Mesendoderm (in vitro differentiated cells): ENCODE data around the gene PGLYRP2.

Source experiments
- DNase-seq: peaks from one replicate; pipeline ENCODE4 v3.0.0; 2013
- H2AK5ac ChIP-seq: 2 replicates; pipeline ENCODE4 v1.6.1; 2013; ENCODE audit warnings: low read length, inconsistent platforms
- H2BK120ac ChIP-seq: 2 replicates; pipeline ENCODE4 v1.6.1; 2013; ENCODE audit warnings: low read depth, mild to moderate bottlenecking, low read length, moderate library complexity, mixed read lengths
- H2BK15ac ChIP-seq: replicated peaks from 2 replicates; pipeline ENCODE4 v1.6.1; 2013; ENCODE audit warnings: low read depth, mild to moderate bottlenecking, moderate library complexity
- H2BK5ac ChIP-seq: 2 replicates; pipeline ENCODE4 v1.6.1; 2013; ENCODE audit warnings: low read length, inconsistent platforms
- H3K18ac ChIP-seq: 2 replicates; pipeline ENCODE4 v1.6.1; 2013; ENCODE audit warnings: mild to moderate bottlenecking, low read length, mixed read lengths
- H3K23ac ChIP-seq: one replicate; pipeline ENCODE4 v1.6.1; 2013; ENCODE audit warnings: low read length
- H3K27ac ChIP-seq: 2 replicates; pipeline ENCODE4 v1.5.1; 2013; ENCODE audit warnings: low read depth, mild to moderate bottlenecking, inconsistent platforms, low read length, moderate library complexity
- H3K27me3 ChIP-seq: 2 replicates; pipeline ENCODE4 v1.6.1; 2013; ENCODE audit warnings: low read length, control low read depth, mild to moderate bottlenecking, inconsistent platforms; ENCODE audit not compliant: insufficient read depth, poor library complexity
- H3K36me3 ChIP-seq: 2 replicates; pipeline ENCODE4 v1.6.1; 2013; ENCODE audit warnings: low read length, inconsistent platforms; ENCODE audit not compliant: control insufficient read depth, insufficient read depth
- H3K4ac ChIP-seq: one replicate; pipeline ENCODE4 v1.6.1; 2013; ENCODE audit warnings: low read depth, mild to moderate bottlenecking, low read length, moderate library complexity
- H3K4me1 ChIP-seq: 2 replicates; pipeline ENCODE4 v1.6.1; 2013; ENCODE audit warnings: low read depth, low read length, inconsistent platforms; ENCODE audit not compliant: control insufficient read depth
- H3K4me2 ChIP-seq: 2 replicates; pipeline ENCODE4 v1.6.1; 2013; ENCODE audit warnings: low read length
- H3K4me3 ChIP-seq: 2 replicates; pipeline ENCODE4 v1.5.1; 2013; ENCODE audit warnings: mild to moderate bottlenecking, low read length
- H3K56ac ChIP-seq: one replicate; pipeline ENCODE4 v1.6.1; 2013; ENCODE audit warnings: low read length
- H3K79me1 ChIP-seq: 2 replicates; pipeline ENCODE4 v1.6.1; 2013; ENCODE audit warnings: low read length, inconsistent platforms
- H3K79me2 ChIP-seq: 2 replicates; pipeline ENCODE4 v1.6.1; 2013; ENCODE audit warnings: mild to moderate bottlenecking, low read length; ENCODE audit not compliant: control insufficient read depth, insufficient read depth
- H3K9ac ChIP-seq: 2 replicates; pipeline ENCODE4 v1.6.1; 2013; ENCODE audit warnings: low read length, inconsistent platforms
- H4K5ac ChIP-seq: one replicate; pipeline ENCODE4 v1.6.1; 2013; ENCODE audit warnings: low read length
- H4K8ac ChIP-seq: one replicate; pipeline ENCODE4 v1.6.1; 2013; ENCODE audit warnings: low read depth, mild to moderate bottlenecking, control low read depth, low read length, moderate library complexity
- WGBS: extraction: QIAGEN DNeasy Blood & Tissue Kit; methylation state at CpG from one replicate; pipeline ENCODE4 v1.1.7; 2013; ENCODE audit warnings: low lambda C conversion rate, missing lambda C conversion rate; ENCODE audit not compliant: insufficient coverage; ENCODE audit errors: extremely low coverage; 5-methylcytosine and 5-hydroxymethylcytosine counted together

The PGLYRP2 gene

GRCh38 chr19:15438124-15438496, 41.2 kb downstream of the PGLYRP2 start:
- Histone ChIP-seq H3K79me1 (no peaks in the 10 kb centered on the region), H3K4ac (no peak overlapping the region), H2BK120ac (no peak overlapping the region), H3K9ac (no peak overlapping the region), H4K5ac (no peak overlapping the region), H4K8ac (no peak overlapping the region), H2AK5ac (no peak overlapping the region), H3K27ac (no peak overlapping the region), H3K4me3 (no peak overlapping the region), H3K4me2 (no peak overlapping the region), H3K4me1 (no peaks in the 10 kb centered on the region), H3K36me3 (no peaks in the 10 kb centered on the region), H3K27me3 (no peaks in the 10 kb centered on the region), H3K18ac (no peak overlapping the region), H2BK15ac (no peak overlapping the region), H3K23ac (no peak overlapping the region), H3K79me2 (no peaks in the 10 kb centered on the region), H3K56ac (no peak overlapping the region), H2BK5ac (no peak overlapping the region)
- no peak for DNase-seq
- no CpG with 5 or more reads among the region's 2 CpGs for WGBS

DNA sequence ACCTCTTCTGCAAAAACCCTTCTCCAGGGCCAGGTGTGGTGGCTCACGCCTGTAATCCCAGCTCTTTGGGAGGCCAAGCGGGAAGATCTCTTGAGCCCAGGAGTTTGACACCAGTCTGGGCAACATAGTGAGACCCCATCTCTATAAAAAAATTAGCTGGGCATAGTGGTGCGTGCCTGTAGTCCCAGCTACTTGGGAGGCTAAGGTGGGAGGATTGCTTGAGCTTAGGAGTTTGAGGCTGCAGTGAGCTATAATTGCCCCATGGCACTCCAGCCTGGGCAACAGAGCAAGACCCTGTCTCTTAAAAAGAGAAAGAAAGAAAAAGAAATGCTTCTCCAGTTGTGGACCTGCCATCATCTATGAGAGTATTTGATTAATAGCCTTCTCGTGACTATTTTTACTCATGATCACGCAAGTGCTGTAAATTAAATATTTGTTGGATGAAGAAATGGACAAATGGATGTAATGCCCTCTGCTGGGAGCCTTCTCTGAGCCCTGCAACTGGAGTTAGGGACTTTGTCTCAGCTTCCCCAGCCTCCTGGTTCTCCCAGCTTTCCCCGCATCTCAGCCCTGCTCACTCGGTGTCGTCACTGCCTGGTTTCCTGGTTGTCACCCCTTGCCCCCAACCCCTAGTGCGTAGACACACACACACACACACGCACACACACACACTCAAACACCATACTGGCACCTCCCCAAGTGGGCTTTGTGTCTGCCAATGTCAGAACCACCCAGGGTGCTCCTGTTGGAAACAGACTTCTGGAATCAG, 41.8 kb downstream of the PGLYRP2 start:
- no peak overlapping the region for H3K27ac ChIP-seq
- no peak overlapping the region for H3K4ac ChIP-seq
- H3K4me2 ChIP-seq: no peak overlapping the region
- no peak for DNase-seq
- no peak overlapping the region for H4K8ac ChIP-seq
- H3K56ac ChIP-seq: no peak overlapping the region
- no peak overlapping the region for H3K9ac ChIP-seq
- no peaks in the 10 kb centered on the region for H3K4me1 ChIP-seq
- no peak overlapping the region for H3K18ac ChIP-seq
- no peak overlapping the region for H2BK120ac ChIP-seq
- H3K79me1 ChIP-seq: no peaks in the 10 kb centered on the region
- no peaks in the 10 kb centered on the region for H3K36me3 ChIP-seq
- H2BK15ac ChIP-seq: no peak overlapping the region
- no peak overlapping the region for H2AK5ac ChIP-seq
- H3K4me3 ChIP-seq: no peak overlapping the region
- no peak overlapping the region for H2BK5ac ChIP-seq
- H3K27me3 ChIP-seq: no peaks in the 10 kb centered on the region
- no peak overlapping the region for H4K5ac ChIP-seq
- H3K79me2 ChIP-seq: no peaks in the 10 kb centered on the region
- H3K23ac ChIP-seq: no peak overlapping the region
- no CpG with 5 or more reads among the region's 10 CpGs for WGBS

DNA sequence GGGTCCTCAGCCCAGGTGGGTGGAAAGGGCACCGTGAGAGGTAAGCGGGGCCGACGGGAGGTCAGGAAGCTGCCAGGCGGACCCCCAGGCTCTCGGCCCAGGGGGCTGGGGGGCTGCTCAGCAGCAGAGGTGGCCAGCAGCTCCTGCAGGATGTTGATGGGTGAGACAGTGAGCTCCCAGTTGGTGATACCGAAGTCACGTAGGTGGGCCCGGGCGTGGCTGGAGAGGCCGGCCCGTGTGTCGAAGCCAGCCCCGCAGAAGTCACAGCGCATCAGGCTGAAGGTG, 42.5 kb downstream of the PGLYRP2 start:
- Histone ChIP-seq H3K79me2 (peaks cover 3% of the 10 kb centered on the region), H2BK15ac (no peak overlapping the region), H4K8ac (no peak overlapping the region), H2BK120ac (no peak overlapping the region), H3K27me3 (no peaks in the 10 kb centered on the region), H4K5ac (no peak overlapping the region), H3K18ac (no peak overlapping the region), H3K4me1 (no peaks in the 10 kb centered on the region), H3K4me2 (no peak overlapping the region), H3K27ac (no peak overlapping the region), H2BK5ac (no peak overlapping the region), H3K4ac (no peak overlapping the region), H3K79me1 (peaks cover 1% of the 10 kb centered on the region), H2AK5ac (no peak overlapping the region), H3K23ac (no peak overlapping the region), H3K56ac (no peak overlapping the region), H3K36me3 (no peaks in the 10 kb centered on the region), H3K9ac (no peak overlapping the region), H3K4me3 (no peak overlapping the region)
- no peak for DNase-seq
- no CpG with 5 or more reads among the region's 15 CpGs for WGBS

GRCh38 chr19:15436012-15436825, 43.1 kb downstream of the PGLYRP2 start:
- Histone ChIP-seq H2AK5ac (no peak overlapping the region), H2BK120ac (no peak overlapping the region), H3K4me2 (no peak overlapping the region), H3K4me1 (peaks cover 4% of the 10 kb centered on the region), H3K79me2 (peaks cover 9% of the 10 kb centered on the region), H3K18ac (no peak overlapping the region), H3K23ac (no peak overlapping the region), H3K27me3 (no peaks in the 10 kb centered on the region), H3K79me1 (peaks cover 5% of the 10 kb centered on the region), H2BK15ac (no peak overlapping the region), H3K4me3 (no peak overlapping the region), H2BK5ac (no peak overlapping the region), H3K36me3 (no peaks in the 10 kb centered on the region), H3K4ac (no peak overlapping the region), H3K56ac (no peak overlapping the region), H4K8ac (no peak overlapping the region), H3K9ac (no peak overlapping the region), H4K5ac (no peak overlapping the region), H3K27ac (no peak overlapping the region)
- no peak for DNase-seq
- no CpG with 5 or more reads among the region's 10 CpGs for WGBS

GRCh38 chr19:15433519-15434069, 45.7 kb downstream of the PGLYRP2 start:
- Histone ChIP-seq H2BK5ac (no peak overlapping the region), H3K27me3 (no peaks in the 10 kb centered on the region), H3K36me3 (no peaks in the 10 kb centered on the region), H2BK15ac (no peak overlapping the region), H4K5ac (no peak overlapping the region), H3K79me2 (peaks cover 25% of the 10 kb centered on the region), H3K27ac (no peak overlapping the region), H3K4ac (no peak overlapping the region), H4K8ac (no peak overlapping the region), H3K18ac (no peak overlapping the region), H3K9ac (peak overlapping the region; percentile 62), H3K4me1 (peaks cover 5% of the 10 kb centered on the region), H3K23ac (no peak overlapping the region), H2BK120ac (no peak overlapping the region), H3K56ac (peak overlapping the region; percentile 78), H3K79me1 (peaks cover 17% of the 10 kb centered on the region), H3K4me2 (peak overlapping the region; percentile 57), H3K4me3 (no peak overlapping the region), H2AK5ac (no peak overlapping the region)
- no CpG with 5 or more reads among the region's 8 CpGs for WGBS
- DNase-seq: no peak
